Body of pancreas (tissue), 4 donors: ENCODE results near the gene RPS3A. TPM values are rescaled to one million over a fixed set of nuclear protein-coding genes. Genes with fewer than 3 reads are reported as not detected.

Experiments
- ATAC-seq: fragments of 150-250 bp; one replicate; pipeline ENCODE4 v1.9.1; 2016
- DNase-seq, 4 donors: peaks; one replicate each; pipeline ENCODE4 v3.0.0-alpha.2; 2019
- H3K27ac ChIP-seq, 4 donors: fragments of 200-600 bp; sonication (generic); 1 replicate in 3 of 4; 2 replicates in 1 of 4; pipeline versions ENCODE4 v1.5.1 to v1.6.1; 2016 to 2019; ENCODE audit warnings: mild to moderate bottlenecking in 1 of 4, mixed read lengths in 1 of 4, moderate library complexity in 1 of 4
- H3K27me3 ChIP-seq, 2 donors: fragments of 200-600 bp; sonication (generic); one replicate each; pipeline ENCODE4 v1.6.0; 2016; ENCODE audit warnings: mild to moderate bottlenecking in 1 of 2
- H3K36me3 ChIP-seq, 2 donors: fragments of 200-600 bp; sonication (generic); replicated peaks in 1 of 2; 2 replicates each; pipeline ENCODE4 v1.5.1; 2016; ENCODE audit warnings: low read depth in 2 of 2; ENCODE audit not compliant: insufficient read depth in 1 of 2
- H3K4me1 ChIP-seq: fragments of 200-600 bp; sonication (generic); one replicate; pipeline ENCODE4 v1.6.0; 2016
- H3K4me3 ChIP-seq, 2 donors: fragments of 200-600 bp; sonication (generic); 1 replicate in 1 of 2; 2 replicates in 1 of 2; pipeline ENCODE4 v1.5.1; 2016 to 2019
- H3K9me3 ChIP-seq, 3 donors: fragments of 200-600 bp; sonication (generic); 1 replicate in 2 of 3; 2 replicates in 1 of 3; pipeline ENCODE4 v1.5.1; 2016
- POLR2A ChIP-seq, 3 donors: fragments of 450-650 bp; IDR thresholded peaks; one replicate each; pipeline ENCODE4 v1.6.1; 2016; ENCODE audit warnings: antibody characterized with exemption in 3 of 3, mild to moderate bottlenecking in 2 of 3
- WGBS, 2 donors: methylation state at CpG; one replicate each; pipeline ENCODE4 v1.1.5; 2017; 5-methylcytosine and 5-hydroxymethylcytosine counted together
- intact Hi-C: fragments of 100-400 bp; cut with DNase I; formaldehyde crosslinking; loops from one replicate; pipeline ENCODE4 v1.15.1; 2023
- total RNA-seq, 2 donors: library from RNA; depleted of rRNA; stranded (reverse); fragments of >200 nt; gene quantifications; one replicate each; pipeline ENCODE4 v1.1.0, GENCODE V29; 2016
- TF ChIP-seq, protein P1 (sequence below), 7 experiments: fragments of 450-650 bp in 4 of 7; fragments of 200-600 bp in 3 of 7; sonication (generic) in 3 of 7; IDR thresholded peaks; one replicate each; pipeline ENCODE4 v1.5.1; 2016 to 2019; ENCODE audit warnings: antibody characterized with exemption in 7 of 7

The RPS3A gene
- total RNA-seq, 2 donors from 2014 or later = 1,585 to 2,586 TPM

DNA sequence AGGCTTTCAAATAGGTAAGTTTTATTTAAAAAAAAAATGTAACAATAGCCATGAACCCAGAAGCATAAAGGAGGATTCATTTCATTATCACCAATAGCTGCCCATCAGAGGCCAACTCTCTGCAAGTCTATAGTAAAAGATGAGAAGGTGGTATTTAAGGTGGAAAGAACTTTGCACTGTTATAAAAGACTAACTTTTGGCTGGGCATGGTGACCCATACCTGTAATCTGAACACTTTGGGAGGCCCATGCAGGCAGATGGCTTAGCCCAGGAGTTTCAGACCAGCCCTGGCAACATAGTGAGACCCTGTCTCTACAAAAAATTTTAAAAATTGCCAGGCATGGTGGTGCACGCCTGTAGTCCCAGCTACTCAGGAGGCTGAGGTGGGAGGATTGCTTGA, 43.3 kb downstream of the RPS3A start:
- H3K4me3 ChIP-seq = no peak overlapping the region
- DNase-seq (no peak), ATAC-seq (no peak)
- TF ChIP-seq, protein P1, sequence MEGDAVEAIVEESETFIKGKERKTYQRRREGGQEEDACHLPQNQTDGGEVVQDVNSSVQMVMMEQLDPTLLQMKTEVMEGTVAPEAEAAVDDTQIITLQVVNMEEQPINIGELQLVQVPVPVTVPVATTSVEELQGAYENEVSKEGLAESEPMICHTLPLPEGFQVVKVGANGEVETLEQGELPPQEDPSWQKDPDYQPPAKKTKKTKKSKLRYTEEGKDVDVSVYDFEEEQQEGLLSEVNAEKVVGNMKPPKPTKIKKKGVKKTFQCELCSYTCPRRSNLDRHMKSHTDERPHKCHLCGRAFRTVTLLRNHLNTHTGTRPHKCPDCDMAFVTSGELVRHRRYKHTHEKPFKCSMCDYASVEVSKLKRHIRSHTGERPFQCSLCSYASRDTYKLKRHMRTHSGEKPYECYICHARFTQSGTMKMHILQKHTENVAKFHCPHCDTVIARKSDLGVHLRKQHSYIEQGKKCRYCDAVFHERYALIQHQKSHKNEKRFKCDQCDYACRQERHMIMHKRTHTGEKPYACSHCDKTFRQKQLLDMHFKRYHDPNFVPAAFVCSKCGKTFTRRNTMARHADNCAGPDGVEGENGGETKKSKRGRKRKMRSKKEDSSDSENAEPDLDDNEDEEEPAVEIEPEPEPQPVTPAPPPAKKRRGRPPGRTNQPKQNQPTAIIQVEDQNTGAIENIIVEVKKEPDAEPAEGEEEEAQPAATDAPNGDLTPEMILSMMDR (IDR thresholded peaks at IDR 0.05) = no peak
- TF ChIP-seq POLR2A (IDR thresholded peaks at IDR 0.05) = no peak
- WGBS, 2 donors = 92 to 100% methylated on average over 1 of the region's 1 CpG
- no peaks in the 10 kb centered on the region for H3K9me3 ChIP-seq
- H3K27me3 ChIP-seq = no peaks in the 10 kb centered on the region
- H3K27ac ChIP-seq = no peak overlapping the region
- peaks cover 0 to 2% of the 10 kb centered on the region in 2 donors for H3K36me3 ChIP-seq
- H3K4me1 ChIP-seq = no peaks in the 10 kb centered on the region
- intact Hi-C loops = no loop called here

DNA sequence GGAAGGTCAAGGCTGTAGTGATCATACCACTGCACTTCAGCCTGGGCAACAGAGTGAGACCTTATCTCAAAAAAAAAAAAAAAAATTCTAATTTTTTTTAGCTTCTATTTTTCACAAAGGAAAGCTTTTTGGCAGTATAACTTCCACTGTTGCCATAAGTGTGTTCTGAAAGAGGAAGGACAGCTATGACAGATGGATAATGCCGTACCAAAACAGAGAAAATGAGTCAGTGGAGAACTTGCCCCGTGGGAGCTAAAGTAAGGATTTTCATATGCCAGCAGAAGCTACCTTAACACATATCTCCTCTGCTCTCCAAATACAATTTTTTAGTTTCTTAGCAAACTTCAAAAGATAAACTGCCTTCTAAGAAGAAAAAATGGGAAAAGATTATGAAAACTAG, 43.7 kb downstream of the RPS3A start:
- H3K4me1 ChIP-seq = no peaks in the 10 kb centered on the region
- no peak overlapping the region for H3K4me3 ChIP-seq
- H3K27ac ChIP-seq = no peak overlapping the region
- H3K27me3 ChIP-seq = no peaks in the 10 kb centered on the region
- intact Hi-C loops = no loop called here
- H3K9me3 ChIP-seq = no peaks in the 10 kb centered on the region
- WGBS, 2 donors = 83 to 92% methylated on average over 2 of the region's 2 CpGs
- TF ChIP-seq POLR2A (IDR thresholded peaks at IDR 0.05) = no peak
- TF ChIP-seq, protein P1 (IDR thresholded peaks at IDR 0.05) = no peak
- peaks cover 0 to 5% of the 10 kb centered on the region in 2 donors for H3K36me3 ChIP-seq
- no peak for ATAC-seq
- DNase-seq = no peak

DNA sequence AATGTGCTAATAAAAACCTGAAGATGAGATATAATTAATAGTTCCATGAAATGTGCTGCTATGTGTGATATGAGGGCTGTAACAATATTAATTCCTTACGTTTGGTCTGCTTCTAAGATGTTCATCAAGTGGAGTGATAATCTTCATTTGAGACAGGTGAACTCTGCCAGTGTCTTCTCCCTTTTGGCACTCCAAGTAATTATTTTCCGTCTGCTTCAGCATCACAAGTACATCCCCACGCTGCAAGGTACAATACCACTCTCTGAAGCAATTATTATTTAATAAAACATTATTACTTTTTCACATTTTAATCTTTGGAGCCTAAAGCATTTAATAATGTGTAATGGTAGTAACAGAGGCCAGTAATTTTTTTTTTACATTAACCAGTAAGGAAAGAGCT, 44.4 kb downstream of the RPS3A start:
- no peak for DNase-seq
- no peak for TF ChIP-seq POLR2A (IDR thresholded peaks at IDR 0.05)
- TF ChIP-seq, protein P1 (IDR thresholded peaks at IDR 0.05) = no peak
- no peak for ATAC-seq
- 94 to 97% methylated on average over 3 of the region's 3 CpGs for WGBS, 2 donors
- no peaks in the 10 kb centered on the region for H3K27me3 ChIP-seq
- no peaks in the 10 kb centered on the region for H3K4me1 ChIP-seq
- no peak overlapping the region for H3K4me3 ChIP-seq
- H3K36me3 ChIP-seq = peaks cover 0 to 5% of the 10 kb centered on the region in 2 donors
- no peaks in the 10 kb centered on the region for H3K9me3 ChIP-seq
- no peak overlapping the region for H3K27ac ChIP-seq
- intact Hi-C loops = no loop called here

DNA sequence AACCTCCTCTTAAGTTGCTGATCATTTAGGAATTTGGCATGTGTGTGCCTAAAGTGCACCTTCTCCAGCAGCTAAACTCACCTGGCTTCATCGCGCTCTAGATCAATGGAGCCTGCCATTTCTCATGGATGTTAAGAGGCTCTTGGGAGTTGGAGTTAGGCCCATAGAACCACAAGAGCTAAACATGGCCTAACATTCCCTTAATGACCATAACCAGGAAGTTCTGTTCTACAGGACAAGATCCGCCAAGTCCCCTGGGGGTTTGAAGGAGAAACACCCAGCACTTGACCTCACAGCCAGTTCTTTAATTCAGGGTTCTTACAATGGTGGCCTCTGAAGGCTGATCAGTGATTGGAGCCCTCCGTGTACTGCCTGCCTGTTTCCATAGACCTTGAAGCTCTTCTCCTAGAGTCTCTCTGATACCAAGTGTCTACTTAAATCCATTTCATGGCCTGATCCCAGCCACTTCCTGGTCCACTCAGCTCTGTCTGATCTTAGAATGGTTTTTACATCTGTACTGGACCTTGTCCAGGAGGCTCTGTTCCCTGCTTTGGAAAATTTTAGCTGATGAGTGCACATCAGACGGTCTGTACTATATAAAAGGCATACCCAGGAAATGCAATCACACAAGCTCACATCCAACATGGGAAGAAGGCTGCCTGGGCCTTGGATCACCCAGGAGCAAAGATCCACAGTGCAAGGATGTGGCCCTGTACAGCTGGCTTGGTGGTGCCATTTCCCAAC, 45.1 kb downstream of the RPS3A start:
- WGBS, 2 donors = 92 to 94% methylated on average over 4 to 5 of the region's 5 CpGs
- H3K27me3 ChIP-seq = no peaks in the 10 kb centered on the region
- H3K9me3 ChIP-seq = no peaks in the 10 kb centered on the region
- H3K4me1 ChIP-seq = no peaks in the 10 kb centered on the region
- TF ChIP-seq, protein P1 (IDR thresholded peaks at IDR 0.05) = no peak
- TF ChIP-seq POLR2A (IDR thresholded peaks at IDR 0.05) = no peak
- no peak overlapping the region for H3K4me3 ChIP-seq
- DNase-seq (no peak), ATAC-seq (no peak)
- H3K36me3 ChIP-seq = peaks cover 0 to 4% of the 10 kb centered on the region in 2 donors
- no peak overlapping the region for H3K27ac ChIP-seq
- intact Hi-C loops = no loop called here

DNA sequence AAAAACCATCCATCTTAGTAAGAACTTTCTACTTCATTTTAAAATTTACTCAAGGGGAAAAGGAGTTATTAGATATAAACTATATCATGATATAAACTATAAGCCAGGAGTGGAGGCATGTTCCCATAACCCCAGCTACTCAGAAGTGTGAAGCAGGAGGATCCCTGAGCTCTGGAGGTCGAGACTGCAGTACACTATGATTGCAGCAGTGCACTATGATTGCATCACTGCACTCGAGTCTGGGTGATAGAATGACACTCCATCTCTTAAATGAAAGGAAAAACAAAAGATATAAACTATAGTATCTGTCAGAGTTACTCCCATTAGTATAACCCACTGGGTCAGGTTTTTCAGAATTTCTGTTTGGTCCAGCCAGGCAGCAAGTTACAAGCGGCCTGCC, 47.6 kb downstream of the RPS3A start:
- Histone ChIP-seq H3K36me3 (peaks cover 0 to 3% of the 10 kb centered on the region in 2 donors), H3K4me3 (no peak overlapping the region), H3K4me1 (no peaks in the 10 kb centered on the region), H3K9me3 (no peaks in the 10 kb centered on the region), H3K27ac (no peak overlapping the region), H3K27me3 (no peaks in the 10 kb centered on the region)
- 70 to 71% methylated on average over 3 of the region's 3 CpGs for WGBS, 2 donors
- no peak for DNase-seq
- intact Hi-C loops = no loop called here
- no peak for TF ChIP-seq POLR2A (IDR thresholded peaks at IDR 0.05)
- TF ChIP-seq, protein P1 (IDR thresholded peaks at IDR 0.05) = no peak
- no peak for ATAC-seq
